Measurements from ENCODE around the gene FSD2. TPM values are rescaled to one million over a fixed set of nuclear protein-coding genes. Genes with fewer than 3 reads are reported as not detected.
A peak's percentile ranks its signal among the peaks of the same experiment; 100 is the strongest.

FSD2 gene
- total and polyA plus RNA-seq, 2 experiments from 2014 or later: 0.18 TPM; not detected in 1

DNA sequence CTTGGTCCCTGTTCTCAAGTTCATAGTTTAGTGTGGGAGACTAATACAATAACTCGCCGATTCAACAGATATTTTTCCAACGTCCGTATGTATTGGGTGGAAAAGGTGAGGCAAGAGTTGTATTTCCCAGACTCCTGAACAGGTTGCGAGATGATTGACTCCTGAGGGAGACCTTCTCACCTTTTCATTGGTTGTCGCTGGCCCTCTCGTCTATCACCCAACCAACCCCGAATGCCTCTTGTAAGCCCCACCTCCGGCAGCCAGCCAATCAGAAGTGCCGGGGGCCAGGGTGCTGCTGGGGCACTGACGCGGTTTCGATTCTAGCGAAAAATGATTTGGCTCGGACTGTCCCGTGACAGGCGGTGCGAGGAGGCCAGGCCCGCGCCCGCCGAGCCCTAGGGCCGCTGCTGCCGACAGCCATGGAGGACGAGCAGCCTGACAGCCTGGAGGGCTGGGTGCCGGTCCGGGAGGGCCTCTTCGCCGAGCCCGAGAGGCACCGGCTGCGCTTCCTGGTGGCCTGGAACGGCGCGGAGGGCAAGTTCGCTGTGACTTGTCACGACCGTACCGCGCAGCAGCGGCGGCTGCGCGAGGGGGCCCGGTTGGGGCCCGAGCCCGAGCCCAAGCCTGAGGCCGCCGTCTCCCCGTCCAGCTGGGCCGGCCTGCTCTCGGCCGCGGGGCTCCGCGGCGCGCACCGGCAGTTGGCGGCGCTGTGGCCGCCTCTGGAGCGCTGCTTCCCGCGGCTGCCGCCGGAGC lies 3.6 kb upstream of the FSD2 start, which contains the start of gene WHAMM:
Gene WHAMM (plus strand): TSS at position 321 of the 753 bp plus-strand sequence. CDS start 99 bp downstream, at position 420.
- peak within 1 kb of the TSS; percentile 90 for H3K4me2 ChIP-seq
- Mint-ChIP-seq H3K9me3 (no peaks in the 10 kb centered on the region), H3K4me3 (peak within 1 kb of the TSS; percentile 92), H3K27ac (no peak within 1 kb of the TSS), H3K36me3 (ENCODE audit: low read depth) (peaks cover 8% of the 10 kb centered on the region; the same call in 1 of the 3 replicates), H3K27me3 (ENCODE audit: insufficient read depth, low read depth, poor library complexity) (no peaks in the 10 kb centered on the region), H3K4me1 (peaks cover 22% of the 10 kb centered on the region)
- H3K27ac ChIP-seq (ENCODE audit: low read depth): no peak within 1 kb of the TSS
- ATAC-seq (peak; percentile 96), DNase-seq (ENCODE audit: low spot score) (peak; percentile 99)
- H4K20me1 ChIP-seq (replicated peaks; ENCODE audit: insufficient read depth): peaks cover 8% of the 10 kb centered on the region; the same call in 1 of the 2 replicates
- peaks cover 5% of the 10 kb centered on the region; the same call in 1 of the 2 replicates for H3K27me3 ChIP-seq (ENCODE audit: insufficient read depth)
- H3K4me3 ChIP-seq: peak within 1 kb of the TSS; percentile 77
- H3F3A ChIP-seq (replicated peaks; ENCODE audit: low read depth): peaks cover 5% of the 10 kb centered on the region; the same call in 1 of the 2 replicates
- peaks cover 7% of the 10 kb centered on the region; the same call in 1 of the 2 replicates for H3K79me2 ChIP-seq (replicated peaks; ENCODE audit: insufficient read depth)
- TF ChIP-seq CREB1 (CRISPR knock-in tag; IDR thresholded peaks at IDR 0.05; ENCODE audit: low read depth) (peak; percentile 58; the same call in 1 of the 2 replicates), JUNB (IDR thresholded peaks at IDR 0.05; ENCODE audit: unreplicated experiment) (no peak), ZNF114 (CRISPR knock-in tag; IDR thresholded peaks at IDR 0.05) (no peak), POLR2AphosphoS5 (IDR thresholded peaks at IDR 0.05; ENCODE audit: low read depth) (peak; percentile 82), EZH2 (IDR thresholded peaks at IDR 0.05; ENCODE audit: low read depth, unreplicated experiment) (no peak)
- TF ChIP-seq, protein P1, sequence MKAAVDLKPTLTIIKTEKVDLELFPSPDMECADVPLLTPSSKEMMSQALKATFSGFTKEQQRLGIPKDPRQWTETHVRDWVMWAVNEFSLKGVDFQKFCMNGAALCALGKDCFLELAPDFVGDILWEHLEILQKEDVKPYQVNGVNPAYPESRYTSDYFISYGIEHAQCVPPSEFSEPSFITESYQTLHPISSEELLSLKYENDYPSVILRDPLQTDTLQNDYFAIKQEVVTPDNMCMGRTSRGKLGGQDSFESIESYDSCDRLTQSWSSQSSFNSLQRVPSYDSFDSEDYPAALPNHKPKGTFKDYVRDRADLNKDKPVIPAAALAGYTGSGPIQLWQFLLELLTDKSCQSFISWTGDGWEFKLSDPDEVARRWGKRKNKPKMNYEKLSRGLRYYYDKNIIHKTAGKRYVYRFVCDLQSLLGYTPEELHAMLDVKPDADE (IDR thresholded peaks at IDR 0.05): no peak
- TF ChIP-seq, protein P2, sequence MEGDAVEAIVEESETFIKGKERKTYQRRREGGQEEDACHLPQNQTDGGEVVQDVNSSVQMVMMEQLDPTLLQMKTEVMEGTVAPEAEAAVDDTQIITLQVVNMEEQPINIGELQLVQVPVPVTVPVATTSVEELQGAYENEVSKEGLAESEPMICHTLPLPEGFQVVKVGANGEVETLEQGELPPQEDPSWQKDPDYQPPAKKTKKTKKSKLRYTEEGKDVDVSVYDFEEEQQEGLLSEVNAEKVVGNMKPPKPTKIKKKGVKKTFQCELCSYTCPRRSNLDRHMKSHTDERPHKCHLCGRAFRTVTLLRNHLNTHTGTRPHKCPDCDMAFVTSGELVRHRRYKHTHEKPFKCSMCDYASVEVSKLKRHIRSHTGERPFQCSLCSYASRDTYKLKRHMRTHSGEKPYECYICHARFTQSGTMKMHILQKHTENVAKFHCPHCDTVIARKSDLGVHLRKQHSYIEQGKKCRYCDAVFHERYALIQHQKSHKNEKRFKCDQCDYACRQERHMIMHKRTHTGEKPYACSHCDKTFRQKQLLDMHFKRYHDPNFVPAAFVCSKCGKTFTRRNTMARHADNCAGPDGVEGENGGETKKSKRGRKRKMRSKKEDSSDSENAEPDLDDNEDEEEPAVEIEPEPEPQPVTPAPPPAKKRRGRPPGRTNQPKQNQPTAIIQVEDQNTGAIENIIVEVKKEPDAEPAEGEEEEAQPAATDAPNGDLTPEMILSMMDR (conservative IDR thresholded peaks at IDR 0.05; ENCODE audit: low read depth in 2 of 2): peak in 1 of 2 experiments; percentile 20; a peak in 1 of 4 replicates
- H3K36me3 ChIP-seq (ENCODE audit: insufficient read depth): no peaks in the 10 kb centered on the region
- H3K4me1 ChIP-seq (ENCODE audit: insufficient read depth): peaks cover 18% of the 10 kb centered on the region
- peak within 1 kb of the TSS; percentile 85 for H2AFZ ChIP-seq
- 0 out of 2 replicates have a peak, but pooled peaks cover 2% of the 10 kb centered on the region for H3K9me2 ChIP-seq (ENCODE audit: insufficient read depth)

DNA sequence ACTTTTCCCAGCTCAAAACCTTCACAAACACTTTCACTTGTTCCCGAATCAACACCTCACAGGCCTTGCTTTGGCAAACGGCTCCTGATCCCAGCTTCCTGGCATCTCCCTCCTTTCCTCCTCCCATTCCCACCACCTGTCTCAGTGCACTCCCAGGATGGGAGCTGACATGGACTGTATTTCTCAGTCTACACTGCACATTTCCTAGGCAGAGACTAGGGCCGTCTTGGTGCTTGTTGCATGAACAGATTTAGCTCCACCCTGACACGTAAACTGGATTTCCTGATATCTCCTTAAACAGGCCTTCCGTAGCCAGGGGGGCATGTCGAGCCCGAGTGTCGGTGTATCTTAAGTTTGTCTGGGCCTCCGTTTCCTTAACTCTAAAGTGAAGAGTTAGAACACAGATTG lies 2.8 kb upstream of the FSD2 start:
- H3K9me3 Mint-ChIP-seq: no peaks in the 10 kb centered on the region
- peak overlapping the region; percentile 85 for H2AFZ ChIP-seq
- H3K27ac ChIP-seq (ENCODE audit: low read depth): no peak overlapping the region
- no peak for DNase-seq (ENCODE audit: low spot score)
- peak overlapping the region; percentile 66; the same call in 1 of the 2 replicates for H3K4me2 ChIP-seq
- H3K4me3 Mint-ChIP-seq: peak overlapping the region; percentile 72
- peaks cover 5% of the 10 kb centered on the region; the same call in 1 of the 2 replicates for H3K27me3 ChIP-seq (ENCODE audit: insufficient read depth)
- peak overlapping the region; percentile 77; the same call in 1 of the 2 replicates for H3K4me3 ChIP-seq
- no peaks in the 10 kb centered on the region for H3K36me3 Mint-ChIP-seq (ENCODE audit: low read depth)
- no peak overlapping the region for H3K27ac Mint-ChIP-seq
- peaks cover 18% of the 10 kb centered on the region for H3K4me1 ChIP-seq (ENCODE audit: insufficient read depth)
- H3K36me3 ChIP-seq (ENCODE audit: insufficient read depth): no peaks in the 10 kb centered on the region
- H3K27me3 Mint-ChIP-seq (ENCODE audit: insufficient read depth, low read depth, poor library complexity): no peaks in the 10 kb centered on the region
- peaks cover 8% of the 10 kb centered on the region; the same call in 1 of the 2 replicates for H4K20me1 ChIP-seq (replicated peaks; ENCODE audit: insufficient read depth)
- H3K79me2 ChIP-seq (replicated peaks; ENCODE audit: insufficient read depth): peaks cover 7% of the 10 kb centered on the region; the same call in 1 of the 2 replicates
- peaks cover 5% of the 10 kb centered on the region; the same call in 1 of the 2 replicates for H3F3A ChIP-seq (replicated peaks; ENCODE audit: low read depth)
- H3K4me1 Mint-ChIP-seq: peaks cover 22% of the 10 kb centered on the region
- H3K9me2 ChIP-seq (ENCODE audit: insufficient read depth): 0 out of 2 replicates have a peak, but pooled peaks cover 2% of the 10 kb centered on the region
- ATAC-seq: no peak
- TF ChIP-seq, protein P1 (IDR thresholded peaks at IDR 0.05): no peak
- TF ChIP-seq, protein P3, sequence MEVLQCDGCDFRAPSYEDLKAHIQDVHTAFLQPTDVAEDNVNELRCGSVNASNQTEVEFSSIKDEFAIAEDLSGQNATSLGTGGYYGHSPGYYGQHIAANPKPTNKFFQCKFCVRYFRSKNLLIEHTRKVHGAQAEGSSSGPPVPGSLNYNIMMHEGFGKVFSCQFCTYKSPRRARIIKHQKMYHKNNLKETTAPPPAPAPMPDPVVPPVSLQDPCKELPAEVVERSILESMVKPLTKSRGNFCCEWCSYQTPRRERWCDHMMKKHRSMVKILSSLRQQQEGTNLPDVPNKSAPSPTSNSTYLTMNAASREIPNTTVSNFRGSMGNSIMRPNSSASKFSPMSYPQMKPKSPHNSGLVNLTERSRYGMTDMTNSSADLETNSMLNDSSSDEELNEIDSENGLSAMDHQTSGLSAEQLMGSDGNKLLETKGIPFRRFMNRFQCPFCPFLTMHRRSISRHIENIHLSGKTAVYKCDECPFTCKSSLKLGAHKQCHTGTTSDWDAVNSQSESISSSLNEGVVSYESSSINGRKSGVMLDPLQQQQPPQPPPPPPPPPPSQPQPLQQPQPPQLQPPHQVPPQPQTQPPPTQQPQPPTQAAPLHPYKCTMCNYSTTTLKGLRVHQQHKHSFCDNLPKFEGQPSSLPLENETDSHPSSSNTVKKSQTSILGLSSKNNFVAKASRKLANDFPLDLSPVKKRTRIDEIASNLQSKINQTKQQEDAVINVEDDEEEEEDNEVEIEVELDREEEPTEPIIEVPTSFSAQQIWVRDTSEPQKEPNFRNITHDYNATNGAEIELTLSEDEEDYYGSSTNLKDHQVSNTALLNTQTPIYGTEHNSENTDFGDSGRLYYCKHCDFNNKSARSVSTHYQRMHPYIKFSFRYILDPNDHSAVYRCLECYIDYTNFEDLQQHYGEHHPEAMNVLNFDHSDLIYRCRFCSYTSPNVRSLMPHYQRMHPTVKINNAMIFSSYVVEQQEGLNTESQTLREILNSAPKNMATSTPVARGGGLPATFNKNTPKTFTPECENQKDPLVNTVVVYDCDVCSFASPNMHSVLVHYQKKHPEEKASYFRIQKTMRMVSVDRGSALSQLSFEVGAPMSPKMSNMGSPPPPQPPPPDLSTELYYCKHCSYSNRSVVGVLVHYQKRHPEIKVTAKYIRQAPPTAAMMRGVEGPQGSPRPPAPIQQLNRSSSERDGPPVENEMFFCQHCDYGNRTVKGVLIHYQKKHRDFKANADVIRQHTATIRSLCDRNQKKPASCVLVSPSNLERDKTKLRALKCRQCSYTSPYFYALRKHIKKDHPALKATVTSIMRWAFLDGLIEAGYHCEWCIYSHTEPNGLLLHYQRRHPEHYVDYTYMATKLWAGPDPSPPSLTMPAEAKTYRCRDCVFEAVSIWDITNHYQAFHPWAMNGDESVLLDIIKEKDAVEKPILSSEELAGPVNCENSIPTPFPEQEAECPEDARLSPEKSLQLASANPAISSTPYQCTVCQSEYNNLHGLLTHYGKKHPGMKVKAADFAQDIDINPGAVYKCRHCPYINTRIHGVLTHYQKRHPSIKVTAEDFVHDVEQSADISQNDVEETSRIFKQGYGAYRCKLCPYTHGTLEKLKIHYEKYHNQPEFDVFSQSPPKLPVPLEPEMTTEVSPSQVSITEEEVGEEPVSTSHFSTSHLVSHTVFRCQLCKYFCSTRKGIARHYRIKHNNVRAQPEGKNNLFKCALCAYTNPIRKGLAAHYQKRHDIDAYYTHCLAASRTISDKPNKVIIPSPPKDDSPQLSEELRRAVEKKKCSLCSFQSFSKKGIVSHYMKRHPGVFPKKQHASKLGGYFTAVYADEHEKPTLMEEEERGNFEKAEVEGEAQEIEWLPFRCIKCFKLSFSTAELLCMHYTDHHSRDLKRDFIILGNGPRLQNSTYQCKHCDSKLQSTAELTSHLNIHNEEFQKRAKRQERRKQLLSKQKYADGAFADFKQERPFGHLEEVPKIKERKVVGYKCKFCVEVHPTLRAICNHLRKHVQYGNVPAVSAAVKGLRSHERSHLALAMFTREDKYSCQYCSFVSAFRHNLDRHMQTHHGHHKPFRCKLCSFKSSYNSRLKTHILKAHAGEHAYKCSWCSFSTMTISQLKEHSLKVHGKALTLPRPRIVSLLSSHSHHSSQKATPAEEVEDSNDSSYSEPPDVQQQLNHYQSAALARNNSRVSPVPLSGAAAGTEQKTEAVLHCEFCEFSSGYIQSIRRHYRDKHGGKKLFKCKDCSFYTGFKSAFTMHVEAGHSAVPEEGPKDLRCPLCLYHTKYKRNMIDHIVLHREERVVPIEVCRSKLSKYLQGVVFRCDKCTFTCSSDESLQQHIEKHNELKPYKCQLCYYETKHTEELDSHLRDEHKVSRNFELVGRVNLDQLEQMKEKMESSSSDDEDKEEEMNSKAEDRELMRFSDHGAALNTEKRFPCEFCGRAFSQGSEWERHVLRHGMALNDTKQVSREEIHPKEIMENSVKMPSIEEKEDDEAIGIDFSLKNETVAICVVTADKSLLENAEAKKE (CRISPR knock-in tag; IDR thresholded peaks at IDR 0.05): no peak

Data from GM23338 (cell line).